Measurements from ENCODE around the gene TBC1D8.

The TBC1D8 gene

DNA sequence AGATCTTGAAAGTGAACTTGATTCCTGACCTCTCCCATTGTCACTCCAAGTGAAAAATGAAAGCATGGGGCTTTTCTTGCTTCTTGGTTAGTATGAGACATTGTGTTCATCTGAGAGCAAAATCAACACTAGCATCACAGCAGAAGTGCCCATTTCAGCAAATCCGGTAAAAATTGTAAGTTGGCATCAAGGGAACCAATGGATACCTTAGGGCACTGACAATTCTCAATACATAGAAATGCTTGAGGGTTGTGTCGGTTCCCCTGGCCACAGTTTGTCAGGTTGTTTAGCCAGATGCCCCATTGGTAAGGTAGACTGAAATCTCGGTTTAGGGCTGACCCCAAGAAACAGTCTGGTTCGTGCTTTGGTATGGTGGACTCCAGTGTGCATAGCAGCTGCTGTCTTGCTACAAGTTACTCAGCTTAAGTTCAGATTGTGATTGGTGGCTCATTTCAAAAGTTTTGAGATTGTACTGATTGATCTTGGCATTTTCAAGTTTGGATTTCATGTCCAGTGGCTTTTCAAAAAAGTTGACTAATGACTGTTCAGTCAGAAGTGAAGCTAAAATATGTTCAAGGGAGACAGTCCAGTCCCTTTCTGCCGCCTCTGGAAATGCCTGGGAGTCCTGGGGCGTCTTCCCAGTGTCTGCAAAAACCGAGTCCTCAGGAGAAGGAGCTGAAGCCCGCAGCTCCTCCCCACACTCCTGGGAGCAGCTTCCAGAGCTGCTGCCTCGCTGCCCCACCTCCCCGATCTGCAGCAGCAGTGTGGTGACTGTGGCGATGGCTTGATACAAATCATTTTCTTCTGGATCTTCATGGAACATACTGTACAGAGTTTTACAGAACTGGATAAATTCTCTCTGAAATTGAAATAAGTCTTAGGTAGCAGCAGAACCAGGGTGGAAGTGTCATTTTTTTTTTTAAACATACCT is 143.5 kb downstream of the TBC1D8 start:
- Histone ChIP-seq H3K27me3 (ENCODE audit: insufficient read depth, poor library complexity, severe bottlenecking) (no peaks in the 10 kb centered on the region), H3K36me3 (ENCODE audit: low read depth) (peaks cover 93% of the 10 kb centered on the region), H3K4me3 (ENCODE audit: severe bottlenecking) (no peak overlapping the region), H3K9me3 (ENCODE audit: severe bottlenecking) (no peaks in the 10 kb centered on the region), H3K27ac (ENCODE audit: poor library complexity, severe bottlenecking) (peak overlapping the region; percentile 67), H3K4me1 (ENCODE audit: insufficient read depth, poor library complexity, severe bottlenecking) (peaks cover 5% of the 10 kb centered on the region)
- peak; percentile 26; the same call in 2 of the 3 replicates for ATAC-seq (ENCODE audit: low read depth)
- no peak for DNase-seq (ENCODE audit: low spot score)
- TF ChIP-seq, protein P1, sequence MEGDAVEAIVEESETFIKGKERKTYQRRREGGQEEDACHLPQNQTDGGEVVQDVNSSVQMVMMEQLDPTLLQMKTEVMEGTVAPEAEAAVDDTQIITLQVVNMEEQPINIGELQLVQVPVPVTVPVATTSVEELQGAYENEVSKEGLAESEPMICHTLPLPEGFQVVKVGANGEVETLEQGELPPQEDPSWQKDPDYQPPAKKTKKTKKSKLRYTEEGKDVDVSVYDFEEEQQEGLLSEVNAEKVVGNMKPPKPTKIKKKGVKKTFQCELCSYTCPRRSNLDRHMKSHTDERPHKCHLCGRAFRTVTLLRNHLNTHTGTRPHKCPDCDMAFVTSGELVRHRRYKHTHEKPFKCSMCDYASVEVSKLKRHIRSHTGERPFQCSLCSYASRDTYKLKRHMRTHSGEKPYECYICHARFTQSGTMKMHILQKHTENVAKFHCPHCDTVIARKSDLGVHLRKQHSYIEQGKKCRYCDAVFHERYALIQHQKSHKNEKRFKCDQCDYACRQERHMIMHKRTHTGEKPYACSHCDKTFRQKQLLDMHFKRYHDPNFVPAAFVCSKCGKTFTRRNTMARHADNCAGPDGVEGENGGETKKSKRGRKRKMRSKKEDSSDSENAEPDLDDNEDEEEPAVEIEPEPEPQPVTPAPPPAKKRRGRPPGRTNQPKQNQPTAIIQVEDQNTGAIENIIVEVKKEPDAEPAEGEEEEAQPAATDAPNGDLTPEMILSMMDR (IDR thresholded peaks at IDR 0.05; ENCODE audit: poor library complexity, severe bottlenecking) = no peak

DNA sequence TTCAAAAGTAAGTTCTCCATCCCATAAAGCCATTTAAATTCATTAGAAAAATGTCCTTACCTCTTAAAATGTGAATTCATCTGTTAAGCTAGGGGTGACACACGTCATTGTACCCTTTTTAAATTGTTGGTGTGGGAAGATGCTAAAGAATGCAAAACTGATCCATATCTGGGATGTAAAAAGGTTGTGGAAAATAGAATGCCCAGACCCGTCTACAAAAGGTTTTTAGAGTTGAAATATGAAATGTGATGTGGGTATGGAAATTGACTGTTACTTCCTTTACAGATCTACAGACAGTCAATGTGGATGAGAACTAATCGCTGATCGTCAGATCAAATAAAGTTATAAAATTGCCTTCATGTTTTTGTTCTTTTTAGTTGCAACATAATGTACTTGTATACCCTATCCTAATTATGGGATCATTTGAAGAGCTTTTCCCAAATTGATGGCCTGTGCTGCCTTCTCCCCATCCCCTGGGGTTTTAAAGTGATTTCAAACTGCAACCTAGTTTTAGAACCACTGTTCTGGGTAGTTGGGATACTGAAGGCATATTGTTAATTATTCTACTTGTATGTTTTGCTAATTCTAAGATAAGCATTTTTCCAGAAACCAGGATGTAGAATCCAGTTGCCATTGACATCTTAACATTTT is 145.0 kb downstream of the TBC1D8 start:
- H3K36me3 ChIP-seq (ENCODE audit: low read depth) = peaks cover 86% of the 10 kb centered on the region

DNA sequence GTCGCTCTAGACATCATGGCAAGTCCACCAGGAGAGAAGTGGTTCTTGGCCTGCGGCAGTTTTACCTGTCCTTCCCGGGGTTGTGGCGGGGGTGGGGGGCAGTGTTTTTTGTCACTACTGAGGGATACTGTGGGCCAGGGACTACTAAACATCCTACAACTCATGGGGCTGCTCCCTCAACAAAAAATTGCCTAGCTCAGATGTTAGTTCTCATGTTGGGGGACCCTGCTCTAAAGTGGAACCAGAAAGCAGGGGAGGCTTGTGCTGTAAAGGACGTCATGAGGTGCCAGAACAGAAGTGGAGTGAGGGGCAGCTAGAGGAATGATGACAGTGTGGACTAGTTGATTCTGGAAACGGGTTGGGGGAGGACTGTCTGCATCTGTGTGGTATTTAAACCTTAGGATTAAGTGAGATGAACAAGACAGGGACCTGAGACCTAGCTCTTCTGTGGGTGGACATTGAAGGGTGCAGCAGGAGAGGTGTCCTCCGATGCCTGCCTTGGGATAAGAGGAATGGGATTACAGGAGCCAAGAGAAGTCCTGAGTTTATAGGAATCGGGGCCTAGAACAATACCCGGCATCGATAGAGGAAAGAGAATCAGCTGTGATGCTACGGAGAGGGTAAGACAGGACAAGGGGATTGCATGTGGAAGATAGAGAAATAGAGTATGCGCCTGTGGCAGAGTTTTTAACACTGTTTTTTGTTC is 146.4 kb downstream of the TBC1D8 start:
- ATAC-seq (ENCODE audit: low read depth) (no peak), DNase-seq (ENCODE audit: low spot score) (no peak)
- Histone ChIP-seq H3K27me3 (ENCODE audit: insufficient read depth, poor library complexity, severe bottlenecking) (no peaks in the 10 kb centered on the region), H3K27ac (ENCODE audit: poor library complexity, severe bottlenecking) (peak overlapping the region; percentile 67), H3K36me3 (ENCODE audit: low read depth) (peaks cover 72% of the 10 kb centered on the region), H3K4me3 (ENCODE audit: severe bottlenecking) (no peak overlapping the region), H3K4me1 (ENCODE audit: insufficient read depth, poor library complexity, severe bottlenecking) (peaks cover 5% of the 10 kb centered on the region), H3K9me3 (ENCODE audit: severe bottlenecking) (no peaks in the 10 kb centered on the region)
- TF ChIP-seq, protein P1 (IDR thresholded peaks at IDR 0.05; ENCODE audit: poor library complexity, severe bottlenecking) = no peak

More for the DNA sequence above, 145.0 kb downstream of the TBC1D8 start:
- ATAC-seq (ENCODE audit: low read depth) = no peak
- Histone ChIP-seq H3K9me3 (ENCODE audit: severe bottlenecking) (no peaks in the 10 kb centered on the region), H3K4me3 (ENCODE audit: severe bottlenecking) (no peak overlapping the region), H3K27me3 (ENCODE audit: insufficient read depth, poor library complexity, severe bottlenecking) (no peaks in the 10 kb centered on the region), H3K4me1 (ENCODE audit: insufficient read depth, poor library complexity, severe bottlenecking) (peaks cover 5% of the 10 kb centered on the region), H3K27ac (ENCODE audit: poor library complexity, severe bottlenecking) (peak overlapping the region; percentile 67)
- DNase-seq (ENCODE audit: low spot score) = no peak
- TF ChIP-seq, protein P1 (IDR thresholded peaks at IDR 0.05; ENCODE audit: poor library complexity, severe bottlenecking) = no peak

DNA sequence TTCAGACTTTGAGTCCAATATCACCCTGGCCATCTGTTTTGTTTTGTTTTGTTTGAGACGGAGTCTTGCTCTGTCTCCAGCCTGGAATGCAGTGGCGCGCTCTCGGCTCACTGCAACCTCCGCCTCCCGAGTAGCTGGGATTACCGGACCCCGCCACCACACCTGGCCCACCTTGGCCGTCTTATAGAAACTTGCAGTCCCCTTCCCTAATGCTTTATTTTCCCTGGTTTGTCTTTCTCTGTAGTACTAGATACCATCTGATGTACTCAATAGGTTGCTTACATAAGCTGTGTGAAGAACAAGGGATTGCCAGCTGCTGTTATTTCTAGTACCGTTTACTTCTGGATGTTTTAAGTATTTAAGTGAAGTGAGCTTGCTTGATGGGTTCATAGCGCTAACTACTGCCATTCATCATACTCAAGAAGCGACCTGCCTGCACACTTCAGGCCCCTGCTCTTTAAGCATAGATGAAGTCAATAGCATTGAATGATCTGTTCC is 147.9 kb downstream of the TBC1D8 start:
- TF ChIP-seq, protein P1 (IDR thresholded peaks at IDR 0.05; ENCODE audit: poor library complexity, severe bottlenecking) = no peak
- Histone ChIP-seq H3K9me3 (ENCODE audit: severe bottlenecking) (no peaks in the 10 kb centered on the region), H3K4me3 (ENCODE audit: severe bottlenecking) (peak overlapping the region; percentile 82), H3K27ac (ENCODE audit: poor library complexity, severe bottlenecking) (peak overlapping the region; percentile 67), H3K36me3 (ENCODE audit: low read depth) (peaks cover 61% of the 10 kb centered on the region), H3K4me1 (ENCODE audit: insufficient read depth, poor library complexity, severe bottlenecking) (peaks cover 5% of the 10 kb centered on the region), H3K27me3 (ENCODE audit: insufficient read depth, poor library complexity, severe bottlenecking) (no peaks in the 10 kb centered on the region)
- DNase-seq (ENCODE audit: low spot score) = no peak
- ATAC-seq (ENCODE audit: low read depth) = no peak

Measured in RWPE2 (cell line).